Ramos (cell line): ENCODE measurements around the gene SMTNL1.

Experiments used
- in situ Hi-C: fragments of 300-500 bp; cut with MboI; formaldehyde crosslinking; loops from one replicate; pipeline ENCODE4 v1.14.3; 2022; ENCODE audit warnings: low sequenced_read_pairs; ENCODE audit not compliant: unreplicated experiment

The SMTNL1 gene

DNA sequence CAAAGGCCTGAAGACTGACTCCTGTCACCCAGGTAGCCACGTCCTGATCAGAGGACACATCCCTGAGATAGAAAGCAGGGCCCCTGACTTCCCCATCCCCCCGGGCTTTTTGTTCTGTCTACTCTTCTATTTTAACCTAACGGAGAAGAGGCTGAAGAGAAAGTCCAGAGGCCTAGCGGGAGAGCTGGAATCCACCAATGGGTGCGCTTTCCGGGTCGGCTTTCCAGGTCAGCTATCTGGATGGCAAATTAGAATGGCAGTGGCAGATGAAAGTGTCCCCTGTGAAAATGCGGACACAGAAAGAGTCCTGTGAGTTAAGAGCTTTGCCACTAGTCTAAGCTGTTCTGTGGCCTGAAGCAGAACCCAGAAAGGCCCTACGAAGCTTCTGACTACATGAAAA lies 46.9 kb downstream of the SMTNL1 start:
- in situ Hi-C loops: no loop called here

- in situ Hi-C loops: no loop called here
Measured at GRCh38 chr11:57585301-57585700, 47.9 kb downstream of the SMTNL1 start.

- in situ Hi-C loops: no loop called here
Measured at GRCh38 chr11:57586711-57587245, 49.4 kb downstream of the SMTNL1 start.

DNA sequence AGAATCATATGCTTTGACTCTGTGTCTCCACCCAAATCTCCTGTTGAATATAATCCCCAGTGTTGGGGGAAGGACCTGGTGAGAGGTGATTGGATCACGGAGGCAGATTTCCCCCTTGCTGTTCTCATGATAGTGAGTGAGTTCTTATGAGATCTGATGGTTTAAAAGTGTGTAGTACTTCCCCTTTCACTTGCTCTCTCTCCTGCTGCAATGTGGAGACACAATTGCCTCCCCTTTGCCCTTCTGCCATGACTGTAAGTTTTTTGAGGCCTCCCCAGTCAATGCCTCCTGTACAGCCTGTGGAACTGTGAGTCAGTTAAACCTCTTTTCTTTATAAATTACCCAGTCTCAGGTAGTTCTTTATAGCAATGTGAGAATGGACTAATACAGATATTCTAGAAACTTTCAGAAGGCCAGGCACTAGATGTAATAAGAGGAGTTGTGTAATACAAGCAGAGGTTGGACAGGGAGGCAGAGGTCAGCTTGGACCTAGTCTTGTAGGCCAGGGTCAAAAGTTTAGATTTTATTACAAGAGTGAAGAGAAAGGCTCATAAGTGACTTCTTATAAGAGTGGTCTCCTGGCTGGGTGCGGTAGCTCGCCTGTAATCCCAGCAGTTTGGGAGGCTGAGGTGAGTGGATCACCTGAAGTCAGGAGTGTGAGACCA lies 50.8 kb downstream of the SMTNL1 start:
- in situ Hi-C loops: no loop called here

DNA sequence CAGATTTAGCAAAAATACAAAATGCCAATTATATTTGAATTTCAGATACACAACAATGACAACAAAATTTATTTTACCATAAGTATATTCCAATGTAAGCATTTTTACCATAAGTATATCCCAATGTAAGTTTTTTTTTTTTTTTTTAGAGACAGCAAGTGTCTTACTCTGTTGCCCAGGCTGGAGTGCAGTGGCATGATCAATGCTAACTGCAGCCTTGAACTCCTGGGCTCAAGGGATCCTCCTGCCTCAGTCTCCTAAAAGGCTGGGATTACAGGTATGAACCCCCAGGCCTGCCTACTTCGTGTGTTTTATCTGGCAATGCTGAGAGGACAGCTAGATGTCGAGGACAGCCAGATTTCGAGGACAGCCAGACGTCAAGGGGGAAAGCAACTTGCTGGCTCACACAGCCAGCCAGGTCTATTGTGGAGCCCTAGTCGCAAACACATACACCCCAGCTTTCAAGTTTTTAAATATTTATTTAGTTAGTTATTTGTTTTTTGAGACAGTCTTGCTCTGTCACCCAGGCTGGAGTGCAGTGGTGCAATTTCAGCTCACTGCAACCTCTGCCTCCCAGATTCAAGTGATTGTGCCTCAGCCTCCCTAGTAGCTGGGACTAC lies 59.0 kb downstream of the SMTNL1 start:
- in situ Hi-C loops: no loop called here

DNA sequence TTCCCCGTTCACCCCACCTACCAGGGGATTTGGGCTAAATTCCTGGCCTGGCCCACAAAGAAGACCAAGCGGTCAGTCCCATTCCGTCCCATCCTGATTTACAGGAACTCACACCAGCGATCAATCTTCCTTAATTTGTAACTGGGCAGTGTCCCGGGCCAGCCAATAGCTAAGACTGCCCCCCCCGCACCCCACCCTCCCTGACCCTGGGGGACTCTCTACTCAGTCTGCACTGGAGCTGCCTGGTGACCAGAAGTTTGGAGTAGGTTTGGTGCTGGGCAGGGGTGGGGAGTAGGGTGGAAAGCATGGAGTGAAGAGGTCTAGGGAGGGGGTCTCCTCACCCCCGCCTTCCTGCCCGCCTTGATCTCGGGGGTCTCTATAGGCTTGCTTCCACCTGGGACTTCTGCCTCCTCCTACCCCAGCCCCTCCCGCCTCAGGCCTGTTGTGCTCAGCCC lies 60.1 kb downstream of the SMTNL1 start, which contains the start of gene SERPING1:
SERPING1 (plus strand) TSS at position 225 of the 455 bp plus-strand sequence. CDS start 586 bp downstream, outside the sequence.
- in situ Hi-C loops: no loop called here

GRCh38 chr11:57597916-57598830 lies 60.8 kb downstream of the SMTNL1 start:
- in situ Hi-C loops: no loop called here

DNA sequence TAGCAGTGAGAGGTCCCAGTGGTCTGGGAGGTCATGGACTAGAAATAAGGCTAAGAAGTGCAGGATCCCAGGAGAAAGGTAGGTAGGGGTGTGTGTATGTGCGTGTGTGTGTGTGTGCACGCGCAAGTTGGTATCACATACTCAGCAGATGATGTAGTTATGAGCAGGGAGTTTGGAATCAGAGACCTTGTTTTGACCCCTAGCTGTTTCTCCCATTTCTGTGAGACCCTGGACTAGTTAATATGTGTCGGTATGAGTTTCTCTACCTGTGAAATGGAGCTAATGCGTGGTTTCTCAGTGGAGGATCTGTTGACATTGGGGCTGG lies 61.4 kb downstream of the SMTNL1 start:
- in situ Hi-C loops: no loop called here

DNA sequence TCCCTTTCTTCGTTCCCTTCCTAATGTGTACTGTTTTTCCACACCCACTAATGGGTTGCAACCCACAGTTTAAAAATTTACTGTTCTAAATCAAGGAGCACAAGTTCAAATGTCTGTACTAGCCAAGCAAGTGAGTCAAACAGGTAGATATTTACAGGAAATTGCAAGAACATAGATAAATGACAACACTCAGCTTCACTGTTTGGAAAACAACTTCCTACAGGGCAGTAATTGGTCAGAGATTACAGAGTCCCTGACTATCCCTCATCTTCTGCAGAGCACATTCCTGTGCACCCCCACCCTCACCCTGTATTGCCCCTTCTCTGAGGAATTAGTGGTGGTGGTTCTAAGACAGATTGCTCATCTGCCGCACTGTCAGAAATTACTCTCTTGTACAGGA lies 62.0 kb downstream of the SMTNL1 start:
- in situ Hi-C loops: no loop called here
